Measurements from ENCODE around the gene GALNT10. TPM values are rescaled to one million over a fixed set of nuclear protein-coding genes. Genes with fewer than 3 reads are reported as not detected.
"Not testable (repeated sequence)": the region's sequence is repeated elsewhere in the genome, so short reads cannot be mapped to it uniquely, and the experiment has no call there.

Gene GALNT10
- total RNA-seq, 2 experiments from 2014 or later = 12.9 to 15.2 TPM

GRCh38 chr5:154356958-154357357, 166.4 kb downstream of the GALNT10 start:
- POLR2A ChIA-PET = no interaction called here

GRCh38 chr5:154358516-154359220, 168.1 kb downstream of the GALNT10 start:
- no peak for TF ChIP-seq CTCF (IDR thresholded peaks at IDR 0.05)
- ATAC-seq (no peak), DNase-seq (no peak)
- ChIA-PET CTCF (no interaction called here), POLR2A (no interaction called here)
- peaks cover 6% of the 10 kb centered on the region for H3K4me1 Mint-ChIP-seq (ENCODE audit: low read depth)
- no peak overlapping the region for H3K27ac Mint-ChIP-seq
- H3K4me3 Mint-ChIP-seq = no peak overlapping the region
- H3K27me3 Mint-ChIP-seq = no peaks in the 10 kb centered on the region
- H3K36me3 Mint-ChIP-seq (ENCODE audit: low read depth) = no peaks in the 10 kb centered on the region
- intact Hi-C loops (cut with micrococcal nuclease) = no loop called here
- H3K9me3 Mint-ChIP-seq = no peaks in the 10 kb centered on the region

More at GRCh38 chr5:154356958-154357357, 166.4 kb downstream of the GALNT10 start:
- CTCF ChIA-PET = no interaction called here
- Mint-ChIP-seq H3K4me1 (ENCODE audit: low read depth) (peaks cover 6% of the 10 kb centered on the region), H3K4me3 (no peak overlapping the region), H3K9me3 (no peaks in the 10 kb centered on the region), H3K27me3 (no peaks in the 10 kb centered on the region), H3K27ac (no peak overlapping the region), H3K36me3 (ENCODE audit: low read depth) (no peaks in the 10 kb centered on the region)
- ATAC-seq (no peak), DNase-seq (no peak)
- intact Hi-C loops (cut with micrococcal nuclease) = no loop called here
- no peak for TF ChIP-seq CTCF (IDR thresholded peaks at IDR 0.05)

GRCh38 chr5:154359221-154359573, 168.7 kb downstream of the GALNT10 start:
- Mint-ChIP-seq H3K4me1 (ENCODE audit: low read depth) (peaks cover 6% of the 10 kb centered on the region), H3K27ac (no peak overlapping the region), H3K9me3 (no peaks in the 10 kb centered on the region), H3K27me3 (no peaks in the 10 kb centered on the region), H3K4me3 (no peak overlapping the region), H3K36me3 (ENCODE audit: low read depth) (no peaks in the 10 kb centered on the region)
- DNase-seq (no peak), ATAC-seq (no peak)
- intact Hi-C loops (cut with micrococcal nuclease) = no loop called here
- ChIA-PET POLR2A (no interaction called here), CTCF (no interaction called here)
- no peak for TF ChIP-seq CTCF (IDR thresholded peaks at IDR 0.05)

- H3K4me1 Mint-ChIP-seq (ENCODE audit: low read depth); DNase-seq; H3K36me3 Mint-ChIP-seq (ENCODE audit: low read depth); H3K27ac Mint-ChIP-seq; CTCF ChIA-PET; POLR2A ChIA-PET; intact Hi-C loops (cut with micrococcal nuclease); H3K9me3 Mint-ChIP-seq; H3K4me3 Mint-ChIP-seq; ATAC-seq; H3K27me3 Mint-ChIP-seq: not testable (repeated sequence)
Observed at GRCh38 chr5:154360241-154360640, 169.7 kb downstream of the GALNT10 start.

GRCh38 chr5:154363411-154363810, 172.9 kb downstream of the GALNT10 start:
- Mint-ChIP-seq H3K4me1 (ENCODE audit: low read depth) (no peaks in the 10 kb centered on the region), H3K27me3 (no peaks in the 10 kb centered on the region), H3K9me3 (no peaks in the 10 kb centered on the region), H3K4me3 (no peak overlapping the region), H3K27ac (no peak overlapping the region), H3K36me3 (ENCODE audit: low read depth) (no peaks in the 10 kb centered on the region)
- POLR2A ChIA-PET = interaction anchor here (1.2 kb wide), 1 partner anchor 19 kb away, joined by 3 read pairs; no protein-coding TSS in a partner anchor
- ATAC-seq = no peak
- TF ChIP-seq CTCF (IDR thresholded peaks at IDR 0.05) = no peak
- CTCF ChIA-PET = no interaction called here
- intact Hi-C loops (cut with micrococcal nuclease) = no loop called here
- no peak for DNase-seq

Data from activated CD8-positive, alpha-beta T cell treated with anti-CD3 and anti-CD28 coated beads for 36 hours (primary cell).